DOHH2 (cell line): ENCODE results near the gene XRCC5.

ENCODE experiments used
- H3F3A ChIP-seq: fragments of 200-600 bp; sonication (generic), shearing (Covaris generic); 2 replicates; pipeline ENCODE4 v1.6.0; 2016; ENCODE audit warnings: antibody characterized with exemption, mild to moderate bottlenecking; ENCODE audit not compliant: control insufficient read depth, insufficient read depth
- H3K27ac ChIP-seq: fragments of 200-600 bp; sonication (generic); 2 replicates; pipeline ENCODE4 v1.5.1; 2014; ENCODE audit warnings: low read depth, mild to moderate bottlenecking, low read length, moderate library complexity
- H3K27me3 ChIP-seq: fragments of 200-600 bp; sonication (generic); 2 replicates; pipeline ENCODE4 v1.6.1; 2014; ENCODE audit warnings: mild to moderate bottlenecking, low read length, mixed read lengths; ENCODE audit not compliant: control insufficient read depth
- H3K36me3 ChIP-seq: fragments of 200-600 bp; sonication (generic); 2 replicates; pipeline ENCODE4 v1.6.1; 2014; ENCODE audit warnings: mild to moderate bottlenecking, low read length, moderate library complexity, mixed read lengths; ENCODE audit not compliant: control insufficient read depth
- H3K4me1 ChIP-seq: fragments of 200-600 bp; sonication (generic); 2 replicates; pipeline ENCODE4 v1.6.1; 2014; ENCODE audit warnings: mild to moderate bottlenecking, low read length, mixed read lengths; ENCODE audit not compliant: control insufficient read depth
- H3K4me2 ChIP-seq: fragments of 200-600 bp; sonication (generic); 2 replicates; pipeline ENCODE4 v1.6.0; 2014; ENCODE audit warnings: mild to moderate bottlenecking, low read length, moderate library complexity
- H3K4me3 ChIP-seq: fragments of 200-600 bp; sonication (generic); 2 replicates; pipeline ENCODE4 v1.5.1; 2014; ENCODE audit warnings: mild to moderate bottlenecking, low read length, mixed read lengths
- H3K79me2 ChIP-seq: fragments of 200-600 bp; sonication (generic); 2 replicates; pipeline ENCODE4 v1.6.1; 2014; ENCODE audit warnings: mild to moderate bottlenecking, low read length, mixed read lengths; ENCODE audit not compliant: control insufficient read depth
- H3K9me2 ChIP-seq: fragments of 200-600 bp; sonication (generic); replicated peaks from 2 replicates; pipeline ENCODE4 v1.6.1; 2014; ENCODE audit warnings: mild to moderate bottlenecking, low read length, mixed read lengths; ENCODE audit not compliant: control insufficient read depth
- H3K9me3 ChIP-seq: fragments of 200-600 bp; sonication (generic); 2 replicates; pipeline ENCODE4 v1.6.1; 2014; ENCODE audit warnings: antibody characterized with exemption, low read length, mixed read lengths; ENCODE audit not compliant: control insufficient read depth, insufficient read depth
- H4K20me1 ChIP-seq: fragments of 200-600 bp; sonication (generic); 2 replicates; pipeline ENCODE4 v1.6.0; 2014; ENCODE audit warnings: low read depth, mild to moderate bottlenecking, antibody characterized with exemption, low read length, moderate library complexity; ENCODE audit not compliant: control insufficient read depth, insufficient read depth
- CTCF ChIP-seq: fragments of 200-600 bp; sonication (generic); IDR thresholded peaks from one replicate; pipeline ENCODE4 v1.5.1; 2014; ENCODE audit warnings: antibody characterized with exemption, mild to moderate bottlenecking, low read depth, low read length; ENCODE audit not compliant: poor library complexity, severe bottlenecking
- EZH2phosphoT487 ChIP-seq: fragments of 200-600 bp; sonication (generic); IDR thresholded peaks from 2 replicates; pipeline ENCODE4 v1.6.1; 2017; ENCODE audit warnings: borderline replicate concordance, mild to moderate bottlenecking, antibody characterized with exemption, low read length, moderate library complexity, mixed read lengths

Gene XRCC5

GRCh38 chr2:216126943-216127342 lies 17.8 kb downstream of the XRCC5 start:
- Histone ChIP-seq H4K20me1 (peaks cover 6% of the 10 kb centered on the region; the same call in 1 of the 2 replicates), H3K79me2 (peaks cover 81% of the 10 kb centered on the region), H3K4me1 (no peaks in the 10 kb centered on the region), H3K36me3 (peaks cover 97% of the 10 kb centered on the region), H3F3A (peaks cover 2% of the 10 kb centered on the region; the same call in 1 of the 2 replicates), H3K9me3 (no peaks in the 10 kb centered on the region), H3K27ac (no peak overlapping the region), H3K27me3 (no peaks in the 10 kb centered on the region), H3K4me2 (no peak overlapping the region), H3K9me2 (no peaks in the 10 kb centered on the region), H3K4me3 (no peak overlapping the region)
- no peak for TF ChIP-seq EZH2phosphoT487
- no peak for TF ChIP-seq CTCF

GRCh38 chr2:216130346-216130971 lies 21.3 kb downstream of the XRCC5 start:
- Histone ChIP-seq H3K36me3 (peaks cover 97% of the 10 kb centered on the region), H3K9me2 (no peaks in the 10 kb centered on the region), H3K27me3 (no peaks in the 10 kb centered on the region), H3K4me2 (no peak overlapping the region), H3K9me3 (no peaks in the 10 kb centered on the region), H3K27ac (no peak overlapping the region), H3K4me3 (no peak overlapping the region), H3K4me1 (no peaks in the 10 kb centered on the region), H3K79me2 (peaks cover 56% of the 10 kb centered on the region), H4K20me1 (no peaks in the 10 kb centered on the region; the same call in 1 of the 2 replicates), H3F3A (peaks cover 2% of the 10 kb centered on the region; the same call in 1 of the 2 replicates)
- no peak for TF ChIP-seq EZH2phosphoT487
- no peak for TF ChIP-seq CTCF

- Histone ChIP-seq H3K4me2 (no peak overlapping the region), H3K4me1 (no peaks in the 10 kb centered on the region), H3K27ac (no peak overlapping the region), H4K20me1 (no peaks in the 10 kb centered on the region; the same call in 1 of the 2 replicates), H3K79me2 (peaks cover 47% of the 10 kb centered on the region), H3K27me3 (no peaks in the 10 kb centered on the region), H3K9me3 (no peaks in the 10 kb centered on the region), H3K36me3 (peaks cover 96% of the 10 kb centered on the region), H3F3A (no peaks in the 10 kb centered on the region), H3K9me2 (no peaks in the 10 kb centered on the region), H3K4me3 (no peak overlapping the region)
- no peak for TF ChIP-seq CTCF
- TF ChIP-seq EZH2phosphoT487 = no peak
Measured at GRCh38 chr2:216131175-216131926, 22.2 kb downstream of the XRCC5 start.
